SK-N-DZ (cell line): ENCODE data around the gene OTOGL.
"Not testable (repeated sequence)": the region's sequence is repeated elsewhere in the genome, so short reads cannot be mapped to it uniquely, and the experiment has no call there.

Experiments
- DNase-seq: peaks from one replicate; pipeline ENCODE4 v3.0.0-alpha.2; 2015; ENCODE audit warnings: low spot score

Gene OTOGL

GRCh38 chr12:80273144-80273543, 173.8 kb downstream of the OTOGL start:
- no peak for DNase-seq

DNA sequence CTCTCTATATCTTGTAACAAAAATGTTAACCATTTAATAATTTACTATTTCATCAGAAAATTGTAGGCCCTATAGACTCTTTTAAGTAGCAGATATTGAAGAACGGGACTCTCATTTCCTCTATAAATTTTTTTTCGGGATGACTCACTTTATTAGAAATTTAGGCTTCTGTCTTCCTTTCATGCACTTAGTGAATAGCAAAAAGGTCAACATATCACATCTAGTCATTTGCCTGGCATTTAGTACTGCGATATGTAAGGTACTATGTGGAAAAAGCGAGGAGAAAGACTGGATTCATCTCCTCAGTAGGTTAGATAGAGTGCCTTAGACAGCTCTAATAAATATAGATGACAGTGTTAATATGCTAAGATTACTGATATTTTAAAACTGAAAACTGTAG, 178.4 kb downstream of the OTOGL start:
- DNase-seq = no peak

- DNase-seq = no peak
Observed at GRCh38 chr12:80282226-80282625, 182.9 kb downstream of the OTOGL start.

- no peak for DNase-seq
Observed at GRCh38 chr12:80282761-80283160, 183.4 kb downstream of the OTOGL start.

GRCh38 chr12:80291108-80291754, 191.9 kb downstream of the OTOGL start:
- DNase-seq = no peak

GRCh38 chr12:80293347-80293746, 194.0 kb downstream of the OTOGL start:
- DNase-seq = no peak

- no peak for DNase-seq
Observed at GRCh38 chr12:80293759-80294158, 194.4 kb downstream of the OTOGL start.

GRCh38 chr12:80299219-80299618, 199.9 kb downstream of the OTOGL start:
- DNase-seq = no peak

GRCh38 chr12:80299976-80300375, 200.6 kb downstream of the OTOGL start:
- no peak for DNase-seq

DNA sequence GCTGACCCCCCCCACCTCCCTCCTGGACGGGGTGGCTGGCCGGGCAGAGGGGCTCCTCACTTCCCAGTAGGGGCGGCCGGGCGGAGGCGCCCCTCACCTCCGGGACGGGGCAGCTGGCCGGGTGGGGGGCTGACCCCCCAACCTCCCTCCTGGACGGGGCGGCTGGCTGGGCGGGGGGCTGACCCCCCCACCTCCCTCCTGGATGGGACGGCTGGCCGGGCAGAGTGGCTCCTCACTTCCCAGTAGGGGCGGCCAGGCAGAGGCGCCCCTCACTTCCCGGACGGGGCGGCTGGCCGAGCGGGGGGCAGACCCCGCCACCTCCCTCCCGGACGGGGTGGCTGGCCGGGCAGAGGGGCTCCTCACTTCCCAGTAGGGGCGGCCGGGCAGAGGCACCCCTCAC, 208.1 kb downstream of the OTOGL start:
- not testable (repeated sequence) for DNase-seq

- no peak for DNase-seq
Observed at GRCh38 chr12:80313209-80313608, 213.9 kb downstream of the OTOGL start.

- DNase-seq = no peak
Observed at GRCh38 chr12:80314741-80315140, 215.4 kb downstream of the OTOGL start.

- DNase-seq = no peak
Observed at GRCh38 chr12:80316222-80316621, 216.9 kb downstream of the OTOGL start.

- DNase-seq = no peak
Observed at GRCh38 chr12:80317307-80317706, 218.0 kb downstream of the OTOGL start.

DNA sequence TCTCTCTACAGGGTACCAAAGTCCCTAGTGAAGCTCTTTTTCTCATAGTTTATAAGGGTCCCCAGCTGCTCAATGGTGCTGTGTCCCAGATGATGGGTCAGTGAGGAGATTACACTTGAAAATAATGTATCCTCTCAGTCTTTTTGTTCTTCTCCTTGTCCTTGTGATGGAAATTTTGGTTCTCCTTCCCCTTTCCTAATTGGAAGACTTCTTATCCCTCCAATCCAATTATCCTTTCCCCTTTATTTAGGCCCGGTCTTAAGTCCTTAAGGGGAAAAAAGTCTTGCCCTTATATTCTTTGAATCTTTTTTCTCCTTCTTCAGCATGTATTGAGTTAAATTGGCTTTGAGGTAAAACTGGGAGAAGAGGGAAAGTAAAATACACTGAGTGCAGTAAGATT, 218.6 kb downstream of the OTOGL start:
- DNase-seq = no peak

- no peak for DNase-seq
Observed at GRCh38 chr12:80320121-80320678, 220.9 kb downstream of the OTOGL start.

DNA sequence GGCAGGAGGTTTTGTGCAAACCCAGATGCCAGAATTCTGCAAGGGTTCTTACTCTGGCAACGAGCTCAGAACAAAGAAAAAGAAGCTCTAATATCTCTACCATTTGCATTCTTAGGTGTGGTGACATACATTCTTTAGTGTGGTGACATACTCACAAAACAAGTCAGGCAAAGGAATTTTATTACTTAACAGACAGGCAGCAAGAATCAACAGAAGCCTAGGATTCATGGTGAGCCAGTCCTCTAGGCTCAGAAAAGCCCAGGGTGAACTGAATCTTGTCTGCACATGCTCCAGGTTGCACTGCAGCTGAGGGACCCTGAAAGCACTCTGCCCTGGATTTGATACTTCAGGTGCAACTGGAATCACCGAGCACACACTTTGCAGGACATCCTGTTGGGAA, 222.3 kb downstream of the OTOGL start:
- DNase-seq = no peak

DNA sequence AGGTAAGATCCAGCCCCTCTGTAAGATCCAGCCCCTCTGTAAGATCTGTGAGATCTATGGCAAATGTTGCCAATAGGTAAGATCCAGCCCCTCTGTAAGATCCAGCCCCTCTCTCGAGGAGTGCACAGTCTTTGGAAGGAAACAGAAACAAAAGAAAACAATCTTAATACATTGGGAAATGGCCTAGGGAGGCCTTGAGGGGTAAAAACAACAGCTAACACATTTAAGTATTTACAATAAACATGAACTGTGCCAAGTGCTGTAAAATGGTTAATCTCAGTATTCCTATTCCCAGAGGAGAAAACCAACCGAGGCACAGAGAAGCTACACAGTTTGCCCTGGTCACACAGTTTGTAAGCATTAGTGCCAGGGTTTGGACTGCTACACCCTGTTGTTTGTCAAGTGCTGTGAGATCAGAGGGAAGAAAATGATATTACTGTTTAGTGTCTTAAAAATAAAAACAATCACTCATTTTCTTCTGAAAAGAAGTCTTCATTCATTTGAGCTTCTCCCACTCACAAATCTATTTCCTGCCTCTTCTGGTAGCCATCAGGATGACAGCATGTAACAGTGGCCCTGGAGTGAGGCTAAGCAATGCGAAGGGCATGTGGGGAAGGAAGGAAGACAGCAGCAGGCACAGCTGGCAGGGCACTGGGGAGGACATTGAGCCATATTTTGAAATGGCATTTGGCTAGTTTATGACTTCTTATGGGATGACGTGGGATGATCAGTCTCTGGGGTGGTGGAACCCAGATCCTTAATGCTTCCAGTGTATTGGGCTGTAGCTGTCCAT, 226.0 kb downstream of the OTOGL start:
- DNase-seq = no peak

- no peak for DNase-seq
Observed at GRCh38 chr12:80332827-80333226, 233.5 kb downstream of the OTOGL start.

- DNase-seq = no peak
Observed at GRCh38 chr12:80352474-80352873, 253.1 kb downstream of the OTOGL start.

DNA sequence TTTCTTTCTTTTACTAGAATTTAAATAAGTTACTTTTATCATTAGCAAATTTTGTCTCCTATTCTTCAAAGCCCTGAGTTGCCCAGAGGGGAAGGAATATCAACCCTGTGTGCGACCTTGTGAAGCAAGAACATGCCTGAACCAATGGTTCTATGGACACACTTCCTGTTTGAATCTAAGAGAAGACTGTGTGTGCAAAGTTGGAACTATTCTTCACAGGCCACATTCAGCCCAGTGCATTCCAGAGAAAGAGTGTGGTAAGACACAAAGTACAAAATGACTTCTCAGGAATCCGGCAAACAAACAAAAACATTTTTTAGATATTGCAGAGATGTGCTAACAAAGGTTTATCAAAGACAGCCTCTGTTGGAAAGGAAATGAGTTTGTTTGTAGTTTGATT, 253.9 kb downstream of the OTOGL start:
- no peak for DNase-seq

- no peak for DNase-seq
Observed at GRCh38 chr12:80356097-80356496, 256.8 kb downstream of the OTOGL start.

DNA sequence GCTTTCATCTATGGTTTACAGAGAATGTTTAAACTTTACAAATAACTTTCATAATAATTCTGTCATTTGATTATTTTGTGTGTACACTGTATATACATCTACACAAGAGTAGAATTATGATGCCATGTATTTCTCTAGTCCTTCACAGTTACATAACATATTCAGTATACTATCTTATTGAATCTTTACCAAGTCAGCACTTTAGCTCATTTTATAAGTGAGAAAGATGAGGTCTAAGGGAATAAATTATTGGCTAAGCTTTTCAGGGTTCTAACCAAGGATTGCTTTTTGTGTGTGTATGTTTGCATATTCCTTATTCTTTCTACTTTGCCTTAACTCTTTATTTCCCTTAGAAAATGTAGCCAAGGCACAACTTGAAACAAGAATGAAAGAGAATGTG, 260.4 kb downstream of the OTOGL start:
- DNase-seq = no peak
